Common myeloid progenitor, CD34-positive (primary cell): Measurements from ENCODE around the gene TTC8.

ENCODE experiments used
- CTCF ChIA-PET: fragments of 350-600 bp; sonication (Branson Sonifier 250); formaldehyde crosslinking; loops from one replicate; lab custom pipeline; 2021; ENCODE audit warnings: antibody characterized with exemption; lab: Charles Lee
- POLR2A ChIA-PET: fragments of 350-600 bp; sonication (Branson Sonifier 250); formaldehyde crosslinking; loops from one replicate; lab custom pipeline; 2021; ENCODE audit warnings: antibody characterized with exemption; lab: Charles Lee
- DNase-seq, 3 donors: peaks; one replicate each; pipeline versions ENCODE4 v3.0.0 to v3.0.0-alpha.2; 2013
- H3K27ac ChIP-seq, 2 experiments: 1 replicate in 1 of 2; 2 replicates in 1 of 2; pipeline ENCODE4 v1.7.0; 2013; ENCODE audit warnings: inconsistent platforms in 2 of 2, low read length in 2 of 2, mild to moderate bottlenecking in 2 of 2, low read depth in 1 of 2, moderate library complexity in 1 of 2; ENCODE audit not compliant: severe bottlenecking in 2 of 2, insufficient read depth in 1 of 2, poor library complexity in 1 of 2
- H3K27me3 ChIP-seq, 5 experiments: replicated peaks in 2 of 5; 1 replicate in 3 of 5; 2 replicates in 2 of 5; pipeline versions ENCODE4 v1.6.1 to v1.7.0; 2013; ENCODE audit warnings: low read length in 4 of 5, mild to moderate bottlenecking in 2 of 5, moderate library complexity in 2 of 5, inconsistent platforms in 1 of 5; ENCODE audit not compliant: insufficient read depth in 5 of 5, control insufficient read depth in 4 of 5
- H3K36me3 ChIP-seq, 4 experiments: 1 replicate in 2 of 4; 2 replicates in 2 of 4; pipeline versions ENCODE4 v1.6.1 to v1.7.0; 2013; ENCODE audit warnings: low read length in 3 of 4, control low read depth in 1 of 4, mild to moderate bottlenecking in 1 of 4; ENCODE audit not compliant: control insufficient read depth in 4 of 4, insufficient read depth in 4 of 4
- H3K4me1 ChIP-seq, 4 experiments: 1 replicate in 3 of 4; 2 replicates in 1 of 4; pipeline versions ENCODE4 v1.6.1 to v1.7.1; 2013; ENCODE audit warnings: low read length in 3 of 4, mild to moderate bottlenecking in 3 of 4, control low read depth in 1 of 4, inconsistent platforms in 1 of 4, moderate library complexity in 1 of 4; ENCODE audit not compliant: control insufficient read depth in 4 of 4, insufficient read depth in 4 of 4; ENCODE audit errors: control extremely low read depth in 1 of 4
- H3K4me3 ChIP-seq, 7 experiments: 1 replicate in 4 of 7; 2 replicates in 3 of 7; pipeline versions ENCODE4 v1.5.1 to v1.7.0; 2013; ENCODE audit warnings: mild to moderate bottlenecking in 7 of 7, low read length in 6 of 7, moderate library complexity in 6 of 7, inconsistent platforms in 2 of 7, low read depth in 2 of 7, control low read depth in 1 of 7; ENCODE audit not compliant: insufficient read depth in 4 of 7, control insufficient read depth in 1 of 7; ENCODE audit errors: extremely low read depth in 1 of 7
- H3K9me3 ChIP-seq, 5 experiments: 1 replicate in 4 of 5; 2 replicates in 1 of 5; pipeline versions ENCODE4 v1.6.1 to v1.7.1; 2013; ENCODE audit warnings: low read length in 4 of 5, mild to moderate bottlenecking in 2 of 5, inconsistent platforms in 1 of 5, low read depth in 1 of 5, moderate library complexity in 1 of 5; ENCODE audit not compliant: control insufficient read depth in 4 of 5, insufficient read depth in 2 of 5; ENCODE audit errors: control extremely low read depth in 1 of 5
- WGBS: methylation state at CpG from one replicate; pipeline ENCODE4 v1.1.5; 2013; ENCODE audit not compliant: insufficient coverage; 5-methylcytosine and 5-hydroxymethylcytosine counted together

Gene TTC8

DNA sequence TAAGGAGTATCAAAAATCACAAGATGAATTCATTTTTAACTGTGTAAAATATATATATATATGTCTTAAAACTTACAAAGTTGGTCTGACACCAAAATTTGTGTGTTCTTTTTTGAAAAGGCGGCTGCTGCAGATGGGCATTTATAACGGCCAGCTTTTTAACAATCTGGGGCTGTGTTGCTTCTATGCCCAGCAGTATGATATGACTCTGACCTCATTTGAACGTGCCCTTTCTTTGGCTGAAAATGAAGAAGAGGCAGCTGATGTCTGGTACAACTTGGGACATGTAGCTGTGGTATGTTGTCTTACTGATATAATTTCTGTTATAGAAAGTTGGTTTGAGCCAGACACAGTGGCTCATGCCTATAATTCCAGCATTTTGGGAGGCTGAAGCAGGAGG lies 47.0 kb downstream of the TTC8 start:
- Histone ChIP-seq H3K4me3 (no peak overlapping the region), H3K9me3 (no peaks in the 10 kb centered on the region), H3K27ac (no peak overlapping the region), H3K27me3 (no peaks in the 10 kb centered on the region), H3K36me3 (peaks cover 3 to 26% (median 16%) of the 10 kb centered on the region in 4 experiments), H3K4me1 (no peaks in the 10 kb centered on the region)
- no peak for DNase-seq
- ChIA-PET POLR2A (no interaction called here), CTCF (interaction anchor here (1.2 kb wide), 2 partner anchors 20 to 204 kb away, joined by 3 read pairs; no protein-coding TSS in a partner anchor)
- 100% methylated on average over 3 of the region's 3 CpGs for WGBS

DNA sequence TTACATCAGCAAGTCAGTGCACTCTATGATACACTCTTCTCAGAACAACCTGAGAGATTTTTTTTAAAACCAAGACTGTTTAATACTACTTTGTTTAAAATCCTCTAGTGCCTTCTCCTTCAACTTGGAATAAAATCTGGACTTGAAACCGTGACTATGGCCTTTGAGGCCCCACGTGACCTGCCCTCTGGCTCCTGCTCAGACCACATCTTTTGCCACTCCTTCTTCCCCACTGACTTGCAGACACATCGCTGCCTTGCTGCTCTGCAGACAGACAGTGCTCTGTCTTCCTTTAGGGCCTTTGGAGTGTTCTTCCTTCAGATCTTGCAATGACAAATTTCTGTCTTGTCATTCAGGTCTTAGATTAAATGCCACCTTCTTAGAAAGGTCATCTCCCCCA lies 48.5 kb downstream of the TTC8 start:
- 100% methylated on average over 3 of the region's 3 CpGs for WGBS
- H3K4me1 ChIP-seq, result no peaks in the 10 kb centered on the region
- no peaks in the 10 kb centered on the region for H3K27me3 ChIP-seq
- CTCF ChIA-PET, result no interaction called here
- POLR2A ChIA-PET, result no interaction called here
- H3K36me3 ChIP-seq, result peaks cover 3 to 26% (median 16%) of the 10 kb centered on the region in 4 experiments
- no peaks in the 10 kb centered on the region for H3K9me3 ChIP-seq
- H3K27ac ChIP-seq, result no peak overlapping the region
- DNase-seq, result no peak
- no peak overlapping the region for H3K4me3 ChIP-seq

DNA sequence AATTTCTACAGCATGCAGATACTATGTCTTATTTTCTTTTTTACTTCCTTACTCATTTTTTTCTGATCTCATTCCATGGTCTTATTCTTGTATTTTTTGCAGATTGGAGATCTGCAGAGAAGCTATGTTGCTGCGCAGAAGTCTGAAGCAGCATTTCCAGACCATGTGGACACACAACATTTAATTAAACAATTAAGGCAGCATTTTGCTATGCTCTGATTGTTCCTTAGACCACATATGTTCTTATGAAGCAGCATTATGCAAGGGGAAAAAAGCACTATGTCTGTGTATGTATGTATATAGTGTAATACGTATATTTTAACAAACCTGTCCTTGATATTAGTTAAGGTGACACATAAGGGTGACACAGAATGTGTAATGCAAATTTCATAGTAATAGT lies 52.7 kb downstream of the TTC8 start:
- POLR2A ChIA-PET, result no interaction called here

GRCh38 chr14:88879022-88879421 lies 54.6 kb downstream of the TTC8 start:
- H3K4me3 ChIP-seq, result no peak overlapping the region
- ChIA-PET POLR2A (no interaction called here), CTCF (no interaction called here)
- peaks cover under 1 to 17% (median 4%) of the 10 kb centered on the region in 5 experiments for H3K9me3 ChIP-seq
- H3K27me3 ChIP-seq, result no peaks in the 10 kb centered on the region
- no peaks in the 10 kb centered on the region for H3K4me1 ChIP-seq
- no peak overlapping the region for H3K27ac ChIP-seq
- WGBS, result 91% methylated on average over 4 of the region's 4 CpGs
- peak in 2 of 3 donors; percentile 31 to 37 for DNase-seq
- peaks cover 0 to 10% (median 0%) of the 10 kb centered on the region in 4 experiments for H3K36me3 ChIP-seq

More for the DNA sequence above, 52.7 kb downstream of the TTC8 start:
- Histone ChIP-seq H3K4me1 (no peaks in the 10 kb centered on the region), H3K4me3 (no peak overlapping the region), H3K9me3 (peaks cover 0 to 7% (median 3%) of the 10 kb centered on the region in 5 experiments), H3K36me3 (peaks cover 3 to 18% (median 10%) of the 10 kb centered on the region in 4 experiments), H3K27me3 (no peaks in the 10 kb centered on the region), H3K27ac (no peak overlapping the region)
- WGBS, result no CpG with 5 or more reads among the region's 2 CpGs
- no peak for DNase-seq
- CTCF ChIA-PET, result interaction anchor here (1.9 to 2.1 kb wide), 2 partner anchors 9 to 210 kb away, joined by 4 to 8 read pairs; no protein-coding TSS in a partner anchor

DNA sequence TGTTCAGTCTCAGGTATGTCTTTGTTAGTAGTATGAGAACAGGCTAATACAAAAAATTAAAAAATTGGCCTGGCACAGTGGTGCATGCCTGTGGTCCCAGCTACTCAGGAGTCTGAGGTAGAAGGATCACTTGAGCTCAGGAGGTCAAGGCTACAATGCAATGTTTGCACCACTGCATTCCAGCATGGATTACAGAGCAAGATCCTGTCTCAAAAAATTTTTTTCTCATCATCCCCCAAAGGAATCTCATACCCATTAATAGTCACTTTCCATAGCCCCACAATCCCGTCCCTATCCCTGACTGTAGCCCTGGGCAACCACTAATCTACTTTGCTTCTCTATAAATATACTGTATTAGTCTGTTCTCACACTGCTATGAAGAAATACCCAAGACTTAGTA lies 57.8 kb downstream of the TTC8 start:
- WGBS, result no CpG with 5 or more reads among the region's 1 CpG
- ChIA-PET CTCF (interaction anchor here (1.0 kb wide), 1 partner anchor 15 kb away, joined by 3 read pairs; no protein-coding TSS in a partner anchor), POLR2A (no interaction called here)
- no peak overlapping the region for H3K27ac ChIP-seq
- no peak overlapping the region for H3K4me3 ChIP-seq
- H3K4me1 ChIP-seq, result no peaks in the 10 kb centered on the region
- peaks cover 0 to 8% (median 0%) of the 10 kb centered on the region in 4 experiments for H3K36me3 ChIP-seq
- DNase-seq, result no peak
- H3K9me3 ChIP-seq, result peaks cover 3 to 17% (median 4%) of the 10 kb centered on the region in 5 experiments
- H3K27me3 ChIP-seq, result no peaks in the 10 kb centered on the region

DNA sequence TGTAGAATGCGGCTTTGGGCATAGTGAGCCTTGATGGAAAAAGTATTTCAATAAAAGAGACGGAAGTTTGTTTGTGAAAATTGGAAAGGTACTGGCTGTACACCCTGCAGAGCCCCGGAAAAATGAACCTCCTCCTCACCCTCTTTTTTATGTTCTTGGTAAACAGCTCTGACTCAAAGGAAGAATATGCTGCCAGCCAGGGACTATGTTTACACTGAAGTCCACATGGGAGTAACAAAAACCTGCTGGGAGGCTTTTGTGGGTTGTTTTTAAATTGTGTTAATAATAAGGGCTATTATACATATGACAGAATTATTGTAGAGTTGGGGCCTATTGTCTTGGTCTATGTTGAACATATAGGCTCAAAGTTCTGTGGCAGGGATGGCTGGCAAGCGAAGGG lies 70.7 kb downstream of the TTC8 start:
- POLR2A ChIA-PET, result no interaction called here
- peaks cover 0 to 2% (median under 1%) of the 10 kb centered on the region in 5 experiments for H3K27me3 ChIP-seq
- H3K9me3 ChIP-seq, result peaks cover 0 to 6% (median 0%) of the 10 kb centered on the region in 5 experiments
- H3K36me3 ChIP-seq, result no peaks in the 10 kb centered on the region
- no peak overlapping the region for H3K27ac ChIP-seq
- H3K4me1 ChIP-seq, result no peaks in the 10 kb centered on the region
- WGBS, result 100% methylated on average over 3 of the region's 4 CpGs
- CTCF ChIA-PET, result no interaction called here
- H3K4me3 ChIP-seq, result no peak overlapping the region
- no peak for DNase-seq

- H3K9me3 ChIP-seq, result peaks cover 0 to 2% (median 0%) of the 10 kb centered on the region in 5 experiments
- H3K27me3 ChIP-seq, result peaks cover 0 to 3% (median 0%) of the 10 kb centered on the region in 5 experiments
- CTCF ChIA-PET, result no interaction called here
- H3K27ac ChIP-seq, result no peak overlapping the region
- H3K36me3 ChIP-seq, result no peaks in the 10 kb centered on the region
- H3K4me1 ChIP-seq, result no peaks in the 10 kb centered on the region
- no peak for DNase-seq
- POLR2A ChIA-PET, result no interaction called here
- no CpG with 5 or more reads among the region's 4 CpGs for WGBS
- H3K4me3 ChIP-seq, result no peak overlapping the region
These were observed 76.7 kb downstream of the TTC8 start for GRCh38 chr14:88901189-88901588.
